HG03469 (cell line): Measurements from ENCODE around the gene SH3BP1.
A peak's percentile ranks its signal among the peaks of the same experiment; 100 is the strongest.
"Not testable (repeated sequence)": the region's sequence is repeated elsewhere in the genome, so short reads cannot be mapped to it uniquely, and the experiment has no call there.

Experiments
- ATAC-seq: cut with Tn5 transposase; IDR thresholded peaks from one replicate; pipeline ENCODE4 v1.9.1; 2021; ENCODE audit warnings: mild to moderate bottlenecking, moderate library complexity, moderate number of reproducible peaks; ENCODE audit not compliant: unreplicated experiment

SH3BP1 gene, protein sequence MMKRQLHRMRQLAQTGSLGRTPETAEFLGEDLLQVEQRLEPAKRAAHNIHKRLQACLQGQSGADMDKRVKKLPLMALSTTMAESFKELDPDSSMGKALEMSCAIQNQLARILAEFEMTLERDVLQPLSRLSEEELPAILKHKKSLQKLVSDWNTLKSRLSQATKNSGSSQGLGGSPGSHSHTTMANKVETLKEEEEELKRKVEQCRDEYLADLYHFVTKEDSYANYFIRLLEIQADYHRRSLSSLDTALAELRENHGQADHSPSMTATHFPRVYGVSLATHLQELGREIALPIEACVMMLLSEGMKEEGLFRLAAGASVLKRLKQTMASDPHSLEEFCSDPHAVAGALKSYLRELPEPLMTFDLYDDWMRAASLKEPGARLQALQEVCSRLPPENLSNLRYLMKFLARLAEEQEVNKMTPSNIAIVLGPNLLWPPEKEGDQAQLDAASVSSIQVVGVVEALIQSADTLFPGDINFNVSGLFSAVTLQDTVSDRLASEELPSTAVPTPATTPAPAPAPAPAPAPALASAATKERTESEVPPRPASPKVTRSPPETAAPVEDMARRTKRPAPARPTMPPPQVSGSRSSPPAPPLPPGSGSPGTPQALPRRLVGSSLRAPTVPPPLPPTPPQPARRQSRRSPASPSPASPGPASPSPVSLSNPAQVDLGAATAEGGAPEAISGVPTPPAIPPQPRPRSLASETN

GRCh38 chr22:37639070-37639760 lies at the start of gene SH3BP1:
Gene SH3BP1 (plus strand): TSS chr22:37639669. CDS start chr22:37639788, 119 bp downstream.
- ATAC-seq = no peak

DNA sequence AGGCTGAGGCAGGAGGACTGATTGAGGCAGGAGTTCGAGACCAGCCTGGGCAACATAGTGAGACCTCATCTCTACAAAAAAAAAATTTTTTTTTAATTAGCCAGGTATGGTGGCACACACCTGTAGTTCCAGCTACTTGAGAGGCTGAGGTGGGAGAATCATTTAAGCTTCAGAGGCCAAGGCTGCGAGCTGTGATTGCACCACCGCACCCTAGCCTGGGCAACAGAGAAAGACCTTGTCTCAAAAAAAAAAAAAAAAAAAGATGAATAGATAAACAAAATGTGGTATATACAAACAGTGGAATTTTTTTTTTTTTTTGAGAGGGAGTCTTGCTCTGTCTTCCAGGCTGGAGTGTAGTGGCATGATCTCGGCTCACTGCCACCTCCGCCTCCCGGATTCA lies 48.4 kb upstream of the SH3BP1 start:
- not testable (repeated sequence) for ATAC-seq

- no peak for ATAC-seq
These were observed 47.6 kb upstream of the SH3BP1 start for GRCh38 chr22:37591823-37592404.

GRCh38 chr22:37594237-37594636 lies 45.2 kb upstream of the SH3BP1 start:
- no peak for ATAC-seq

GRCh38 chr22:37599153-37599552 lies 40.3 kb upstream of the SH3BP1 start:
- no peak for ATAC-seq

- no peak for ATAC-seq
These were observed 38.3 kb upstream of the SH3BP1 start for GRCh38 chr22:37601203-37601539.

- no peak for ATAC-seq
These were observed 37.7 kb upstream of the SH3BP1 start for GRCh38 chr22:37601540-37602442.

DNA sequence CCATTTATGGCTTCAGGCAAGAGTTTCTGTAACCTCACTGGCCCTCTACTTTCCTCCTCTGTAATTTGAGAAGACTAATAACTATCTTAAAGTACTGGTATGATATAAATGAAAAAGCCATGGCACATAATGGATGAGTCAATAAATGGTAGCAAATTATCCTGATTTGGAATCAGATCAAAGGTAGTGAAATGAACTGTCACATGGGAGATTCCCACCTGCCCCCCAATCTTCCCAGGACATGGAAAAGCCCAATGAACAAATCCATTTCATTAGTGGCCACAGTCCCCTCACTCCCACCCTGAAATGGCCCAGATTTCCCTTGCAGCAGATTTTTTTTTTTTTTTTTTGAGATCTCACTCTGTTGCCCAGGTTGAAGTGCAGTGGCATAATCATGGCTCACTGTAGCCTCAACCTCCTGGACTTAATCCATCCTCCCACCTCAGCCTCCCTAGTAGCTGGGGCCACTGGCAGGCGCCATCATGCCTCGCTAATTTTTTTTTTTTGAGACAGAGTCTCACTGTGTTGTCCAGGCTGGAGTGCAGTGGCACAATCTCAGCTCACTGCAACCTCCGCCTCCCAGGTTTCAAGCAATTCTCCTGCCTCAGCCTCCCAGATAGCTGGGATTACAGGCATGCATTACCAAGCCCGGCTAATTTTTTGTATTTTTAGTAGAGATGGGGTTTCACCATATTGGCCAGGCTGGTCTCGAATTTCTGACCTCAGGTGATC lies 36.8 kb upstream of the SH3BP1 start:
- not testable (repeated sequence) for ATAC-seq

DNA sequence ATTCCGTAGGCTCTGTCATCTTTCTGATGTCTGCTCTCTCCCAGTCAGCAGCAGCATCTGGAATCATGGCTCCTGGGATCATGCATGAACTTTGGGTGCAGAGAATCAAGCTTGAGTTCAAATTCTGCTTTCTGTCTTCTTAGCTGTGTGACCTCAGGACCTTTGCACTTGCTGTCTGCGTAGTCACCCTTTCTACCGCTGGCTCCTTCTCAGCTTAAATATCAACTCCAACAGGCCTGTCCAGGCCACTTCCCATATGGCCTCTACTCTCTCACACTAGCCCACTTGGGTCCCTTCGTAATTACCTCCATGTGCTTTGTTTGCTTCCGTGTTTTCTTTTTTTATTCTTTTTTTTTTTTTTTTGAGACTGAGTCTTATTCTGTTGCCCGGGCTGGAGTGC lies 35.4 kb upstream of the SH3BP1 start:
- ATAC-seq = no peak

DNA sequence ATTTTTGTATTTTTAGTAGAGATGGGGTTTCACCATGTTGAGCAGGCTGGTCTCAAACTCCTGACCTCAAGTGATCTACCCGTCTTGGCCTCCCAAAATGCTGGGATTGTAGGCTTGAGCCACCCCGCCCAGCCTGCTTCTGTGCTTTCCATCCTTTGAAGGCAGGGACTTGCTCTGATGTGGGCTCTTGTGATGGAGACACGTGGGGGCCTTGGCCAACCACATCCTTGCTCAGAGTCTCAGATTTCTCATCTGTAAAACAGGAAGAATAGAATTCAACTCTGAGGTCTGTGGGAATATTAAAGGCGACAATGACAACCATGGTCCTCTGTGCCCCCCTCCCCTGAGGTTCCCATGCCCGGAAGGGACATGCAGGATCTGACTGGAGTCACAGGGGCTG lies 34.6 kb upstream of the SH3BP1 start:
- no peak for ATAC-seq

DNA sequence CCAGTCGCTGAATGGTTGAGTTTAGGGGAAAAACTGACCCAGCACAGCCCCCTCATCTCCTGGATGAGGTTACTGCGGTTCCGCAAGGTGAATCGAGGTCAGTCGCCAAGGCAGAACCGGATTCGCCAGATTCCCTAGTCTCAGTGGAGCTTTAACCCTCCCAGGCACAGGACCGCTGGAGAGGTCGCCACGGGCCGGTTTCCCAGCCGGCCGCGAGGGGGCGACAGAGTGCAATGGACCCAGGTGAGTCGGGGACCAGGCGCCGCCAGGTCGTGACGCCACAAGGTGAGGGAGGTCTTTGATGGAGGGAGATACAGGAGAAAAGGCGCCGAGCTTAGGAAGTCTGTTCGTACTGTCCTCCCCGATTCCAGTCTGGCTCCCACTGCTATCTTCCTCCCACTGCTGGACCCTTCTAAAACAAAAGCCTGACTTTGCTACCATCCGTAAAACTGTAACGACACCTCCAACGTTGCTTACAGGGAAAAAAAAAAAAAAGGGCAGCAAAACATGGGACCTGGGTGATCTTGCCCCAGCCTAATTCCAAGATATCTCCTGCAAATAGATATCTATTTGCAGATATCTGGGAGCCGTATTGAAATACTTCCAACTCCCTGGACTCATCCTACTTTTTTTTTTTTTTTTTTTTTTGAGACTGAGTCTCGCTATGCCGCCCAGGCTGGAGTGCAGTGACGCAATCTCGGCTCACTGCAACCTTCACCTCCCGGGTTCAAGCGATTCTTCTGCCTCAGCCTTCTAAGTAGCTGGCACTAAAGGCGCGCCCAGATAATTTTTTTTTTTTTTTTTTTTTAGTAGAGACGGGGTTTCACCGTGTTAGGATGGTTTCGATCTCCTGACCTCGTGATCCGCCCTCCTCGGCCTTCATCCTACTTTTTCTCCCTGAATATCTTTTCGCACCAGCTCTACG lies 32.2 kb upstream of the SH3BP1 start:
- no peak for ATAC-seq

DNA sequence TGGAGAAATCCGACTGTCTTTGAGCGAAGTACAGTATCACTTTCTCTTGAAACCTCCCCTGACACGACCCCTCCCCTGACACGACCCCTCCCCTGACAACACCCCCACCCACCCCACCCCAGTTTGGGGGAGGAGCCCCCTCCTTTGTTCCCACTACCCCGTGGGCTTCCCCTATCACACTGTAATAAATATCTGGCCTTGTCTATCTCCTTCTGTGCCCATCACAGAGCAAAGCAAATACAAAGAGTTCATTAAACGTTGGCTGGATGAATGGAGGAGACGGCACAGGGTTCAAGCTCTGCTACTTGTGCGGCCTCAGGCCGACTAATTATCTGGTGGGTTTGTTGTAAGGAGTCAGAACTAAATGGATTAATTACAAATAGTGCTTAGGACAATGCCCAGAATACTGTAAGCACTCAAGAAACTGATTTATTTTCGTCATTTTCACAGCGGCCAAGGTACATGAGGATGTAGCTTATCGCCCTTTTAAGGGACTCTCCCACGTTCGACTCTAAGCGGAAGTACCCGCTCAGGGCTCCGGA lies 31.5 kb upstream of the SH3BP1 start:
- ATAC-seq = no peak

DNA sequence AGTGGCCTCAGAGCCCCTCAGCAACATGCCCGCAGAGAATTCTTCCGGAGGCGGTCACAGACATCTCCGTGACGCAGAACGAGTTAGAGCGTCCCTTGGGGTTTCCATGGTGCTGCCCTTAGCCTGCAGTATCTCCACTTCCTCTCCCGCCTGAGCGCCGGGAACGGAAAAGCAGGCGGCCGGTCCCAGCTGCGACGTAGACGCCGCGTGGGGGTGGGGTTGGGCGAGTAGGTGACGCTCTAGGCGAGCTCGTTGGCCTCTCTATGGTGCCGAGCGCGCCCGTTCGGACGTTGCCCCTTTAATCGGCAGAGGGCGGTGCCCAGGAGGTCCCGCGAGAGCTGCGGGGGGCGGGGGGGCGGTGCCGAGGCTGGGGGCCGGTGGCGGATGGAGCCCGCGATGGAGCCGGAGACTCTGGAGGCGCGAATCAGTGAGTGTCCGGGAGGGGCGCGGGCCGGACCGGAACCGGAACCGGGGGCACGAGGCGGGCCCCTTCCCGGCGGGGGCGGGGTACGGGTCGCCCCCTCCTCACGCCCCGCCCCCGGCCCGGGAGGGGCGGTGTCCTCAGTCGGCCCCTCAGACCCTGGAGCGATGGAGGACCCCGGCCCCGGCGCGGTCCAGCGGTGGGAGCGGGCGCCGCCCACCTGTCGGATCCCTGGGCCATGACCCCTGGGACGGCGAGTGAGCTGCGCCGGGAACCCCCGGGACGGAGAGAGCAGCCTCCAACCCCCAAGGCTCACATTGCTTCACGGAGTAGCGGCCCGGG lies 30.8 kb upstream of the SH3BP1 start, which contains the start of gene GGA1:
TSS of gene GGA1 (plus strand) at position 358 of the 763 bp plus-strand sequence. CDS start at position 385, 27 bp downstream.
- ATAC-seq = peak; percentile 47

DNA sequence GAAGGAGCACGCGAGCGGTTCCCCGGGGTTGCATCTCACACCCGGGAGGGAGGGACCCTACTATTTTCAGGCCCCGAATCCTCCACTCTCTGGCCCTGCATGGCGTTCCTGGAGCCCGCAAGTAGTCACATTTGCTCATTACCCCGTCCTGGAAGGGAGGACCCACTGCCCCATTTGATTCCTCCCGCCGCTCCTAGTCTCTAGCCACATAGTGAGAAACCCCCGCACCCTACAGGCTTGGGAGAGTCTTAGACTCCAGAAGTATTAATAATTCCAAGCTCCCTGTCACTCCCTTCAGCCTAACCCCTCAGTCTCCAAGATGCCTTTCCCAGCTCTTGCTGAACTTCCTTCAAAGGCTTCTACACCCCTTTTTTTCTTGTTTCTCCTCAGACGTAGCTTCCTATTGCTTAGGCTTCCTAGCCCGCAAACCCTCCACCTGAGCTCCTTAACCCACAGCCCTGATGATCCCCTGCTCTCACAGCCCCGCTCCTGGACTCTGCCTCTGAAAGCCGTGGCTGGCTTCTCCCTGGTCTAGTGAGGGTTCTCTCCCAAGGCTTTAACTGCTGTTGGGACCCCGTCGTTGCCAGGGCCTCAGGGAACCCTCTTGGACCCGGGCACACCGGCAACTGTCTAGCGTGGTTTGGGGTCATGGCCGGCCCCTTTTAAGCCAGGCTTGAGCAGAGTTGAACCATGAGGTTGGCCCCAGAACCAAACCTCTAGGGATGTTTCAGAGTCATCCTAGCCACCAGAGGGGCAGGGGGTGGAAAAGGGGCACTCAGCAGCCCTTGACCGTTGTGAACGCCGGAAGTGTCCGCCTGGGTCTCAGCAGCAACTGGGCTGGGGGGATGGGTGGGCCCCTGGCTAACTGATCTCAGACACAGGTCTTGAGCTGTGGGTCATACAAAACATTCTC lies 30.0 kb upstream of the SH3BP1 start:
- no peak for ATAC-seq

DNA sequence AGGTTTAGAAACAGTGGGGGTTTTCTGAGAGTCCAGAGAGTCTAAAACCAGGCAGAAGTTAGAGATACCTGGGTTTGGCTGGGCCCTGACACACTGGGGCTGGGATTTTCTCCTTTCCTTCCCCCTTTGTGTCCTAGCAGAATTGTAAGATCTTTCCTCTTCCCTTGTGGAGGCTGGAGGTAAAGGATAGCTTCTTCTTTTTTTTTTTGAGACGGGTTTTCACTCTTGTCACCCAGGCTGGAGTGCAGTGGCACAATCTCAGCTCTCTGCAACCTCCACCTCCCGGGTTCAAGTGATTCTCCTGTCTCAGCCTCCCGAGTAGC lies 29.4 kb upstream of the SH3BP1 start:
- not testable (repeated sequence) for ATAC-seq

DNA sequence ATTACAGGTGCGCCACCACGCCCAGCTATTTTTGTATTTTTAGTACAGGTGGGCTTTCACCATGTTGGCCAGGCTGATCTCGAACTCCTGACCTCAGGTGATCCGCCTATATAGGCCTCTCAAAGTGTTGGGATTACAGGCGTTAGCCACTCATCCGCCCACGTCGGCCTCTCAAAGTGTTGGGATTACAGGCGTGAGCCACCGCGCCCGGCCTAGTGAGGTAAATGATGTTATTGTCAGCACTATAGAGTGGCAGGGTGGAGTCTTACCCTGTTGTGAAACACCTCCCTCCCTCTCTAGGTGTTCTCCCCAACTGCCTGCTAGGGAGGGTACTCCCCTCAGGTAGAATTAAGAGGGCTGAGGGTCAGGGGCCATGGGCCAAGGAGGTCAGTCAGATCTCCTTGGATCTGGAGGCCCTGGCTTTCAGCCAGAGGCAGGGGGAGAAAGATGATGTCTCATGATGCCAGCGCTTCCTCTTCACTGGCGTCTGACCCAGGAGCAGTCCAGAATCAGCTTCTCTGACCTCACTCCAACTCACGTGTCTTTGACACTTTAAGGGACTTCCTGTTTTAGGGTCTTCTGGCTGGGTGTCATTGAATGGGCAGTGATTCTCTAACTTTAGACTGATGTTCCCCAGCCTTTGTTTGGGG lies 28.9 kb upstream of the SH3BP1 start:
- ATAC-seq = no peak
